ENCODE results near the gene UPK3A. TPM values are rescaled to one million over a fixed set of nuclear protein-coding genes. Genes with fewer than 3 reads are reported as not detected.
A peak's percentile ranks its signal among the peaks of the same experiment; 100 is the strongest.

UPK3A gene
- total and polyA plus RNA-seq, 2 of the 13 experiments (the other 11 are each of a cell fraction or from before 2014, with no cell fraction given), result 10.5 to 13.8 TPM

GRCh38 chr22:45263463-45264269 lies 21.1 kb upstream of the UPK3A start (continued):
- TF ChIP-seq, protein P1, sequence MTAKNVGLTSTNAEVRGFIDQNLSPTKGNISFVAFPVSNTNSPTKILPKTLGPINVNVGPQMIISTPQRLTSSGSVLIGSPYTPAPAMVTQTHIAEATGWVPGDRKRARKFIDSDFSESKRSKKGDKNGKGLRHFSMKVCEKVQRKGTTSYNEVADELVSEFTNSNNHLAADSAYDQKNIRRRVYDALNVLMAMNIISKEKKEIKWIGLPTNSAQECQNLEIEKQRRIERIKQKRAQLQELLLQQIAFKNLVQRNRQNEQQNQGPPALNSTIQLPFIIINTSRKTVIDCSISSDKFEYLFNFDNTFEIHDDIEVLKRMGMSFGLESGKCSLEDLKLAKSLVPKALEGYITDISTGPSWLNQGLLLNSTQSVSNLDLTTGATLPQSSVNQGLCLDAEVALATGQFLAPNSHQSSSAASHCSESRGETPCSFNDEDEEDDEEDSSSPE (CRISPR knock-in tag; IDR thresholded peaks at IDR 0.05), result peak; percentile 89
- TF ChIP-seq STAG1 (CRISPR knock-in tag; IDR thresholded peaks at IDR 0.05) (peak; percentile 91), ZBTB38 (CRISPR knock-in tag; IDR thresholded peaks at IDR 0.05) (peak; percentile 68; the same call in 1 of the 2 replicates), PITX1 (CRISPR knock-in tag; IDR thresholded peaks at IDR 0.05) (peak; percentile 65), KDM5B (CRISPR knock-in tag; IDR thresholded peaks at IDR 0.05; ENCODE audit: borderline replicate concordance) (peak; percentile 39; the same call in 1 of the 2 replicates), MATR3 (CRISPR knock-in tag; IDR thresholded peaks at IDR 0.05) (no peak), YY1 (IDR thresholded peaks at IDR 0.05; ENCODE audit: insufficient read depth, insufficient replicate concordance, low read depth, low read length) (peak; percentile 48), MAZ (IDR thresholded peaks at IDR 0.05; ENCODE audit: borderline replicate concordance, low read depth, low read length) (no peak), MAZ (CRISPR knock-in tag; IDR thresholded peaks at IDR 0.05; ENCODE audit: low read depth) (peak; percentile 70; the same call in 1 of the 2 replicates), GABPB1 (CRISPR knock-in tag; IDR thresholded peaks at IDR 0.05) (peak; percentile 91), ZBTB42 (CRISPR knock-in tag; IDR thresholded peaks at IDR 0.05) (no peak), CBFB (CRISPR knock-in tag; IDR thresholded peaks at IDR 0.05) (peak; percentile 50; the same call in 1 of the 2 replicates), ZNF501 (CRISPR knock-in tag; IDR thresholded peaks at IDR 0.05) (peak; percentile 67), ISL2 (CRISPR knock-in tag; IDR thresholded peaks at IDR 0.05) (no peak), MXD1 (CRISPR knock-in tag; IDR thresholded peaks at IDR 0.05) (peak; percentile 96; the same call in 1 of the 2 replicates), SRSF9 (IDR thresholded peaks at IDR 0.05; ENCODE audit: borderline replicate concordance, insufficient read depth, low read depth, low read length, poor library complexity, severe bottlenecking) (no peak), SAP130 (CRISPR knock-in tag; IDR thresholded peaks at IDR 0.05; ENCODE audit: low read depth) (peak; percentile 99), SMC3 (IDR thresholded peaks at IDR 0.05; ENCODE audit: low read length) (peak; percentile 63), GZF1 (CRISPR knock-in tag; IDR thresholded peaks at IDR 0.05) (0 out of 2 replicates have a peak, but pooled peaks have one; percentile 57), FOXK1 (CRISPR knock-in tag; IDR thresholded peaks at IDR 0.05; ENCODE audit: borderline replicate concordance, low read depth) (peak; percentile 28; the same call in 1 of the 2 replicates), TFAP4 (IDR thresholded peaks at IDR 0.05; ENCODE audit: borderline replicate concordance, low read depth) (peak; percentile 32; the same call in 1 of the 2 replicates), ZNF704 (CRISPR knock-in tag; IDR thresholded peaks at IDR 0.05; ENCODE audit: borderline replicate concordance) (0 out of 2 replicates have a peak, but pooled peaks have one; percentile 44), CEBPB (IDR thresholded peaks at IDR 0.05; ENCODE audit: borderline replicate concordance, low read depth, low read length) (peak; percentile 59; the same call in 1 of the 2 replicates)
- TF ChIP-seq, protein P2, sequence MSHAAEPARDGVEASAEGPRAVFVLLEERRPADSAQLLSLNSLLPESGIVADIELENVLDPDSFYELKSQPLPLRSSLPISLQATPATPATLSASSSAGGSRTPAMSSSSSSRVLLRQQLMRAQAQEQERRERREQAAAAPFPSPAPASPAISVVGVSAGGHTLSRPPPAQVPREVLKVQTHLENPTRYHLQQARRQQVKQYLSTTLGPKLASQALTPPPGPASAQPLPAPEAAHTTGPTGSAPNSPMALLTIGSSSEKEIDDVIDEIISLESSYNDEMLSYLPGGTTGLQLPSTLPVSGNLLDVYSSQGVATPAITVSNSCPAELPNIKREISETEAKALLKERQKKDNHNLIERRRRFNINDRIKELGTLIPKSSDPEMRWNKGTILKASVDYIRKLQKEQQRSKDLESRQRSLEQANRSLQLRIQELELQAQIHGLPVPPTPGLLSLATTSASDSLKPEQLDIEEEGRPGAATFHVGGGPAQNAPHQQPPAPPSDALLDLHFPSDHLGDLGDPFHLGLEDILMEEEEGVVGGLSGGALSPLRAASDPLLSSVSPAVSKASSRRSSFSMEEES (CRISPR knock-in tag; IDR thresholded peaks at IDR 0.05), result peak; percentile 87
